ENCODE measurements around the gene ZNF561. TPM values are rescaled to one million over a fixed set of nuclear protein-coding genes. Genes with fewer than 3 reads are reported as not detected.

Gene ZNF561
- total and polyA plus RNA-seq, 7 experiments from 2014 or later = 17.0 to 72.5 (median 38.1) TPM

DNA sequence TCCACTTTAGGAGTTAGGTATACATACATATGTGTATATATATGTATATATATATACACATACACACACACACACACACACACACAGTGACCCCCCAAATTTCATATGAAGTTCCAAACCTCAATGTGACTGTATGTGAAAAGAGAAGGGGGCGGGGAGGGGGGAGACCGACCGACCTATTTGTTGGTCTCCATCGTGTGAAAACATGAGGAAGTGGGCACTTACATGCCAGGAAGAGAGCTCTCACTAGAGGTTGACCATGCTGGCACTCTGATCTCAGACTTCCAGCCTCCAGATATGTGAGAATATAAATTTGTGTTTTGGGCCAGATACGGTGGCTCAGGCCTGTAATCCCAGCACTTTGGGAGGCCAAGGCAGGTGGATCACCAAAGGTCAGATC is 29.3 kb upstream of the ZNF561 start:
- H3K27me3 Mint-ChIP-seq = no peaks in the 10 kb centered on the region
- DNase-seq (no peak), ATAC-seq (no peak)
- Histone ChIP-seq H3K36me3 (ENCODE audit: control insufficient read depth in 2 of 3, insufficient read depth in 3 of 3, low read length in 3 of 3) (peaks cover 22 to 59% (median 35%) of the 10 kb centered on the region in 3 experiments), H3K27ac (ENCODE audit: low read depth, low read length) (no peak overlapping the region), H3K27me3 (ENCODE audit: control insufficient read depth in 2 of 2, insufficient read depth in 2 of 2, low read length in 2 of 2) (no peaks in the 10 kb centered on the region), H3K4me3 (ENCODE audit: low read length) (no peak overlapping the region), H3K4me1 (ENCODE audit: control insufficient read depth in 2 of 2, insufficient read depth in 2 of 2, low read length in 2 of 2) (no peaks in the 10 kb centered on the region), H3K9me3 (ENCODE audit: control insufficient read depth in 2 of 3, low read length in 3 of 3) (peaks cover 0 to 46% (median 30%) of the 10 kb centered on the region in 3 experiments)
- H3K36me3 Mint-ChIP-seq = peaks cover 27 to 77% (median 73%) of the 10 kb centered on the region in 5 donors
- H3K9me3 Mint-ChIP-seq = peaks cover 5 to 66% (median 42%) of the 10 kb centered on the region in 11 donors
- peak overlapping the region in 1 of 9 donors; percentile 51 for H3K27ac Mint-ChIP-seq
- intact Hi-C loops (cut with micrococcal nuclease) = no loop called here
- H3K4me1 Mint-ChIP-seq = peaks cover 0 to 4% (median 0%) of the 10 kb centered on the region in 7 donors
- ChIA-PET CTCF (no interaction called here), POLR2A (no interaction called here)
- H3K4me3 Mint-ChIP-seq = peak overlapping the region in 1 of 10 donors; percentile 45

DNA sequence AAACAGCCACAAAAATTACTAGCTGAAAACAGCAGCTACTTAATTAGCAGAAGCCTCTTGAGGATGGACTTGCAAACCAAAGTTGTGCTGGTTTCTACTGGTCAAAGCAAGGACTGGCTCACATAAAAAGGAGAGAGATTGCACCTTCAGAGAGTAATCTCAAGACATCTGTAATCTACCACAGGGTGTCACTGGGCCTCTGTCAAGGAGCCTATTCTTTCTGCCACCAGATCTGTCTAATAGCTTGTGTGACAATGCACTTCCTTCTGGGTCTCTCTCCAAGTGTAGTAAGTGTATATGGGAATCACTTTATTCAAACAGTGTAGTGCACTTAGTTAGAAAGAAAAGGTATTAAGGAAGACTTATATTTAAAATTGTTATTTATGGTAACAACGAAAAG is 24.4 kb upstream of the ZNF561 start:
- CTCF ChIA-PET = no interaction called here

DNA sequence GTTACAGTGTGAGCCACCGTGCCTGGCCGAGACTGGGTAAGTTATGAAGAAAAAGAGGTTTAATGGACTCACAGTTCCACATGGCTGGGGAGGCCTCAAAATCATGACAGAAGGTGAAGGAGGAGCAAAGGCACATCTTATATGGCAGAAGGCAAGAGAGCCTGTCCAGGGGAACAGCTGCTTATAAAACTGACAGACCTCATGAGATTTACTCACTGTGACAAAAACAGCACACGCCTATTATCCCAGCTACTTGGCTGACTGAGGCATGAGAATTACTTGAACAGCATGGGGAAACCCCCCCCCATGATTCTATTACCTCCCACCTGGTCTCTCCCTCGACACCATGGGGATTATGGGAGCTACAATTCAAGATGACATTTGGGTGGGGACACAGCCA is 23.4 kb upstream of the ZNF561 start:
- H3K27ac Mint-ChIP-seq = peak overlapping the region in 5 of 9 donors; percentile 9 to 72 (median 56)
- H3K36me3 Mint-ChIP-seq = peaks cover 17 to 47% (median 31%) of the 10 kb centered on the region in 5 donors
- H3K4me3 ChIP-seq (ENCODE audit: low read length) = no peak overlapping the region
- ChIA-PET POLR2A (interaction anchor here (0.9 kb wide), 1 partner anchor 11 kb away, joined by 3 read pairs; no protein-coding TSS in a partner anchor), CTCF (interaction anchor here (0.6 to 0.7 kb wide), 2 partner anchors 97 to 731 kb away, joined by 4 read pairs; no protein-coding TSS in a partner anchor)
- H3K4me3 Mint-ChIP-seq = no peak overlapping the region
- H3K27me3 ChIP-seq (ENCODE audit: control insufficient read depth in 2 of 2, insufficient read depth in 2 of 2, low read length in 2 of 2) = no peaks in the 10 kb centered on the region
- H3K4me1 Mint-ChIP-seq = peaks cover 0 to 6% (median 0%) of the 10 kb centered on the region in 7 donors
- no peaks in the 10 kb centered on the region for H3K27me3 Mint-ChIP-seq
- H3K36me3 ChIP-seq (ENCODE audit: control insufficient read depth in 2 of 3, insufficient read depth in 3 of 3, low read length in 3 of 3) = peaks cover 0 to 9% (median 0%) of the 10 kb centered on the region in 3 experiments
- no peak for DNase-seq
- peaks cover 0 to 29% (median 13%) of the 10 kb centered on the region in 11 donors for H3K9me3 Mint-ChIP-seq
- no peaks in the 10 kb centered on the region for H3K4me1 ChIP-seq (ENCODE audit: control insufficient read depth in 2 of 2, insufficient read depth in 2 of 2, low read length in 2 of 2)
- intact Hi-C loops (cut with micrococcal nuclease) = no loop called here
- no peaks in the 10 kb centered on the region for H3K9me3 ChIP-seq (ENCODE audit: control insufficient read depth in 2 of 3, low read length in 3 of 3)
- ATAC-seq = no peak
- no peak overlapping the region for H3K27ac ChIP-seq (ENCODE audit: low read depth, low read length)

More for the DNA sequence above, 24.4 kb upstream of the ZNF561 start:
- DNase-seq = no peak
- Histone ChIP-seq H3K4me1 (ENCODE audit: control insufficient read depth in 2 of 2, insufficient read depth in 2 of 2, low read length in 2 of 2) (no peaks in the 10 kb centered on the region), H3K4me3 (ENCODE audit: low read length) (no peak overlapping the region), H3K9me3 (ENCODE audit: control insufficient read depth in 2 of 3, low read length in 3 of 3) (no peaks in the 10 kb centered on the region), H3K27ac (ENCODE audit: low read depth, low read length) (no peak overlapping the region), H3K27me3 (ENCODE audit: control insufficient read depth in 2 of 2, insufficient read depth in 2 of 2, low read length in 2 of 2) (no peaks in the 10 kb centered on the region), H3K36me3 (ENCODE audit: control insufficient read depth in 2 of 3, insufficient read depth in 3 of 3, low read length in 3 of 3) (peaks cover 0 to 17% (median 0%) of the 10 kb centered on the region in 3 experiments)
- intact Hi-C loops (cut with micrococcal nuclease) = no loop called here
- Mint-ChIP-seq H3K4me1 (peaks cover 0 to 6% (median 0%) of the 10 kb centered on the region in 7 donors), H3K27ac (peak overlapping the region in 2 of 9 donors; percentile 17 to 54), H3K4me3 (no peak overlapping the region), H3K9me3 (peaks cover 0 to 32% (median 14%) of the 10 kb centered on the region in 11 donors), H3K36me3 (peaks cover 17 to 53% (median 41%) of the 10 kb centered on the region in 5 donors), H3K27me3 (no peaks in the 10 kb centered on the region)
- POLR2A ChIA-PET = no interaction called here
- ATAC-seq = peak; percentile 41

- H3K4me3 Mint-ChIP-seq = no peak overlapping the region
- Histone ChIP-seq H3K36me3 (ENCODE audit: control insufficient read depth in 2 of 3, insufficient read depth in 3 of 3, low read length in 3 of 3) (peaks cover 0 to 9% (median 0%) of the 10 kb centered on the region in 3 experiments), H3K27me3 (ENCODE audit: control insufficient read depth in 2 of 2, insufficient read depth in 2 of 2, low read length in 2 of 2) (no peaks in the 10 kb centered on the region), H3K27ac (ENCODE audit: low read depth, low read length) (no peak overlapping the region), H3K9me3 (ENCODE audit: control insufficient read depth in 2 of 3, low read length in 3 of 3) (no peaks in the 10 kb centered on the region), H3K4me1 (ENCODE audit: control insufficient read depth in 2 of 2, insufficient read depth in 2 of 2, low read length in 2 of 2) (no peaks in the 10 kb centered on the region), H3K4me3 (ENCODE audit: low read length) (no peak overlapping the region)
- peaks cover 0 to 29% (median 11%) of the 10 kb centered on the region in 11 donors for H3K9me3 Mint-ChIP-seq
- DNase-seq (no peak), ATAC-seq (no peak)
- ChIA-PET CTCF (no interaction called here), POLR2A (no interaction called here)
- H3K4me1 Mint-ChIP-seq = peaks cover 0 to 6% (median 0%) of the 10 kb centered on the region in 7 donors
- no peaks in the 10 kb centered on the region for H3K27me3 Mint-ChIP-seq
- no peak overlapping the region for H3K27ac Mint-ChIP-seq
- H3K36me3 Mint-ChIP-seq = peaks cover 12 to 37% (median 19%) of the 10 kb centered on the region in 5 donors
- intact Hi-C loops (cut with micrococcal nuclease) = no loop called here
Measured at GRCh38 chr19:9641810-9642209, 20.8 kb upstream of the ZNF561 start.

DNA sequence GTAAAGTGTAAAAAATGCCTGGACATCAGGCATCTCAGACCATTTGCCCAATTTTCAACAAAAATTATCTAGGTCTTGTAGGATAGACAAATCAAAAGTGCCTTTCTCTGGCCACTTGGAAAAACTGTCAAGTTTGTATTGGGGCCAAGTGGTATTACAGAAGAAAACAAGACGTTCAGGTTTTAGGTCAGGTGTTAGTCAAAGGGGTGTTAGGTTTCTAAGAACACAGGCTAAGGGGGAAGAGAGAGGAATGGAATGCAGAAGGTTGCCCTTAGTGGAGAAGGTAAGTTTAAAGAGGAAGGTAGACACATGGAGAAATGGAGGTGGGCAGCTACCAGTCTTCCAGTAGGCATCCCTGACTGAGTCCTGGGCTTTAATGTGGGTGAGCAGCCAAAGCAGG is 19.9 kb upstream of the ZNF561 start:
- intact Hi-C loops (cut with micrococcal nuclease) = no loop called here
- H3K36me3 ChIP-seq (ENCODE audit: control insufficient read depth in 2 of 3, insufficient read depth in 3 of 3, low read length in 3 of 3) = peaks cover 0 to 9% (median 0%) of the 10 kb centered on the region in 3 experiments
- DNase-seq (no peak), ATAC-seq (no peak)
- H3K4me1 Mint-ChIP-seq = peaks cover 0 to 6% (median 0%) of the 10 kb centered on the region in 7 donors
- peaks cover 8 to 33% (median 17%) of the 10 kb centered on the region in 5 donors for H3K36me3 Mint-ChIP-seq
- H3K4me1 ChIP-seq (ENCODE audit: control insufficient read depth in 2 of 2, insufficient read depth in 2 of 2, low read length in 2 of 2) = no peaks in the 10 kb centered on the region
- POLR2A ChIA-PET = no interaction called here
- H3K9me3 ChIP-seq (ENCODE audit: control insufficient read depth in 2 of 3, low read length in 3 of 3) = no peaks in the 10 kb centered on the region
- no peak overlapping the region for H3K4me3 ChIP-seq (ENCODE audit: low read length)
- no peaks in the 10 kb centered on the region for H3K27me3 ChIP-seq (ENCODE audit: control insufficient read depth in 2 of 2, insufficient read depth in 2 of 2, low read length in 2 of 2)
- H3K27ac Mint-ChIP-seq = peak overlapping the region in 2 of 9 donors; percentile 35 to 37
- peaks cover 0 to 25% (median 11%) of the 10 kb centered on the region in 11 donors for H3K9me3 Mint-ChIP-seq
- H3K27me3 Mint-ChIP-seq = no peaks in the 10 kb centered on the region
- CTCF ChIA-PET = no interaction called here
- no peak overlapping the region for H3K4me3 Mint-ChIP-seq
- H3K27ac ChIP-seq (ENCODE audit: low read depth, low read length) = no peak overlapping the region

GRCh38 chr19:9636018-9636417 is 15.0 kb upstream of the ZNF561 start:
- CTCF ChIA-PET = no interaction called here
- H3K27me3 Mint-ChIP-seq = no peaks in the 10 kb centered on the region
- no peaks in the 10 kb centered on the region for H3K9me3 ChIP-seq (ENCODE audit: control insufficient read depth in 2 of 3, low read length in 3 of 3)
- H3K4me3 ChIP-seq (ENCODE audit: low read length) = no peak overlapping the region
- POLR2A ChIA-PET = interaction anchor here (0.6 kb wide), 1 partner anchor 142 kb away, joined by 5 read pairs; no protein-coding TSS in a partner anchor
- ATAC-seq = no peak
- H3K36me3 ChIP-seq (ENCODE audit: control insufficient read depth in 2 of 3, insufficient read depth in 3 of 3, low read length in 3 of 3) = peaks cover 0 to 25% (median 0%) of the 10 kb centered on the region in 3 experiments
- no peak overlapping the region for H3K27ac ChIP-seq (ENCODE audit: low read depth, low read length)
- no peak for DNase-seq
- no peaks in the 10 kb centered on the region for H3K4me1 ChIP-seq (ENCODE audit: control insufficient read depth in 2 of 2, insufficient read depth in 2 of 2, low read length in 2 of 2)
- H3K36me3 Mint-ChIP-seq = peaks cover 19 to 30% (median 25%) of the 10 kb centered on the region in 5 donors
- H3K9me3 Mint-ChIP-seq = peaks cover 0 to 15% (median 4%) of the 10 kb centered on the region in 11 donors
- no peaks in the 10 kb centered on the region for H3K27me3 ChIP-seq (ENCODE audit: control insufficient read depth in 2 of 2, insufficient read depth in 2 of 2, low read length in 2 of 2)
- intact Hi-C loops (cut with micrococcal nuclease) = no loop called here
- no peak overlapping the region for H3K27ac Mint-ChIP-seq
- peaks cover 0 to 4% (median 0%) of the 10 kb centered on the region in 7 donors for H3K4me1 Mint-ChIP-seq
- H3K4me3 Mint-ChIP-seq = no peak overlapping the region

DNA sequence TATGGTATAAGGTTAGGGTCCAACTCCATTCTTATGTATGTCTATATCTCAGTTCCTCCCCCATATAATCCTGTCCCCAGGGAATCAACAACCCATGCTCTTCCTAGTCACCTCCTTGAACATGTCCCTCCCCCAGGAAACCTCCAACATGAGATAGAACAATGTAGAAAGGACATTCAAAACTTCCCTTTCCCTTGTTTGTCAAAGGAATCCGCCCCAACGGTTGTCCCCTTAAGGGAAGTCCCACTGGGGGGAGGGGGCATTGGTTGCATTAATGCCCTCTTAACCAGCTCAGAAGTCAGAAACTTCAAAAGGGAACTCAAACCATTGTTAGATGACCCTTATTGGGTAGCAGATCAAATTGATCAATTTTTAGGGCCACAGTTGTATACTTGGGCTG is 6.8 kb upstream of the ZNF561 start:
- Mint-ChIP-seq H3K4me3 (no peak overlapping the region), H3K27ac (no peak overlapping the region), H3K4me1 (peaks cover 5 to 9% (median 8%) of the 10 kb centered on the region in 7 donors), H3K36me3 (peaks cover 7 to 28% (median 17%) of the 10 kb centered on the region in 5 donors), H3K27me3 (no peaks in the 10 kb centered on the region), H3K9me3 (no peaks in the 10 kb centered on the region)
- Histone ChIP-seq H3K4me3 (ENCODE audit: low read length) (no peak overlapping the region), H3K27me3 (ENCODE audit: control insufficient read depth in 2 of 2, insufficient read depth in 2 of 2, low read length in 2 of 2) (no peaks in the 10 kb centered on the region), H3K9me3 (ENCODE audit: control insufficient read depth in 2 of 3, low read length in 3 of 3) (no peaks in the 10 kb centered on the region), H3K36me3 (ENCODE audit: control insufficient read depth in 2 of 3, insufficient read depth in 3 of 3, low read length in 3 of 3) (peaks cover 0 to 9% (median 0%) of the 10 kb centered on the region in 3 experiments), H3K27ac (ENCODE audit: low read depth, low read length) (no peak overlapping the region), H3K4me1 (ENCODE audit: control insufficient read depth in 2 of 2, insufficient read depth in 2 of 2, low read length in 2 of 2) (no peaks in the 10 kb centered on the region)
- intact Hi-C loops (cut with micrococcal nuclease) = loop anchor here in 1 of 2 donors (10.0 kb wide), 1 partner anchor 423 kb away; no protein-coding TSS in a partner anchor
- DNase-seq = no peak
- ChIA-PET POLR2A (no interaction called here), CTCF (interaction anchor here (0.7 to 0.9 kb wide), 2 partner anchors 10 to 168 kb away, joined by 3 to 4 read pairs; no protein-coding TSS in a partner anchor)
- ATAC-seq = no peak
